PC-3 (cell line): Measurements from ENCODE around the gene NOTCH4.

ENCODE experiments used
- CTCF ChIP-seq: fragments of 300-600 bp; sonication (generic); conservative IDR thresholded peaks from 2 replicates; pipeline ENCODE4 v1.5.1; 2017; ENCODE audit warnings: antibody characterized with exemption, low read depth, mild to moderate bottlenecking, low read length
- EZH2 ChIP-seq: fragments of 300-600 bp; sonication (generic); IDR thresholded peaks from one replicate; pipeline ENCODE4 v1.6.1; 2017; ENCODE audit warnings: antibody characterized with exemption, mild to moderate bottlenecking, low read length; ENCODE audit not compliant: unreplicated experiment

- TF ChIP-seq CTCF, result no peak
- no peak for TF ChIP-seq EZH2
Measured at GRCh38 chr6:32247401-32247800, 23.5 kb upstream of the NOTCH4 start.
